Measurements from ENCODE around the gene ZBED1.

ZBED1 gene

GRCh38 chrX:2503591-2504500, 3.1 kb upstream of the ZBED1 start:
- POLR2A ChIA-PET (ENCODE audit: low non-redundant PET) = no interaction called here
- no peak overlapping the region for H3K27ac ChIP-seq
- CTCF ChIA-PET = no interaction called here
- no peak for DNase-seq (ENCODE audit: low spot score)
- TF ChIP-seq CTCF (conservative IDR thresholded peaks at IDR 0.05; ENCODE audit: low read depth) = no peak

- POLR2A ChIA-PET (ENCODE audit: low non-redundant PET) = no interaction called here
- DNase-seq (ENCODE audit: low spot score) = no peak
- no peak for TF ChIP-seq CTCF (conservative IDR thresholded peaks at IDR 0.05; ENCODE audit: low read depth)
- CTCF ChIA-PET = no interaction called here
- H3K27ac ChIP-seq = peak overlapping the region; percentile 47
Observed at GRCh38 chrX:2502668-2503519, 2.1 kb upstream of the ZBED1 start.

GRCh38 chrX:2502120-2502667, 1.4 kb upstream of the ZBED1 start:
- no peak for TF ChIP-seq CTCF (conservative IDR thresholded peaks at IDR 0.05; ENCODE audit: low read depth)
- CTCF ChIA-PET = no interaction called here
- POLR2A ChIA-PET (ENCODE audit: low non-redundant PET) = no interaction called here
- H3K27ac ChIP-seq = peak overlapping the region; percentile 47
- no peak for DNase-seq (ENCODE audit: low spot score)

- H3K27ac ChIP-seq = no peak overlapping the region
- no peak for DNase-seq (ENCODE audit: low spot score)
- POLR2A ChIA-PET (ENCODE audit: low non-redundant PET) = no interaction called here
- CTCF ChIA-PET = no interaction called here
- TF ChIP-seq CTCF (conservative IDR thresholded peaks at IDR 0.05; ENCODE audit: low read depth) = no peak
Observed at GRCh38 chrX:2501559-2502102, 855 bp upstream of the ZBED1 start.

- CTCF ChIA-PET = no interaction called here
- peak; percentile 19; the same call in 1 of the 2 replicates for TF ChIP-seq CTCF (conservative IDR thresholded peaks at IDR 0.05; ENCODE audit: low read depth)
- peak overlapping the region; percentile 73 for H3K27ac ChIP-seq
- peak; percentile 33 for DNase-seq (ENCODE audit: low spot score)
- POLR2A ChIA-PET (ENCODE audit: low non-redundant PET) = no interaction called here
Observed at GRCh38 chrX:2500091-2500802, 529 bp downstream of the ZBED1 start.

GRCh38 chrX:2499507-2499906, 1.3 kb downstream of the ZBED1 start:
- ChIA-PET CTCF (no interaction called here), POLR2A (ENCODE audit: low non-redundant PET) (no interaction called here)
- DNase-seq (ENCODE audit: low spot score) = no peak
- peak overlapping the region; percentile 73 for H3K27ac ChIP-seq
- no peak for TF ChIP-seq CTCF (conservative IDR thresholded peaks at IDR 0.05; ENCODE audit: low read depth)

All from RWPE1 (cell line).